ENCODE measurements around the gene PDSS1.
"Not testable (repeated sequence)": the region's sequence is repeated elsewhere in the genome, so short reads cannot be mapped to it uniquely, and the experiment has no call there.

Gene PDSS1

GRCh38 chr10:26743091-26743490 lies 45.6 kb downstream of the PDSS1 start:
- DNase-seq = no peak

- DNase-seq = no peak
These were observed 46.3 kb downstream of the PDSS1 start for GRCh38 chr10:26743841-26744240.

GRCh38 chr10:26746061-26746460 lies 48.6 kb downstream of the PDSS1 start:
- DNase-seq = no peak

- peak; percentile 44 for DNase-seq
These were observed 58.0 kb downstream of the PDSS1 start for GRCh38 chr10:26755443-26755903.

GRCh38 chr10:26759008-26759407 lies 61.5 kb downstream of the PDSS1 start:
- no peak for DNase-seq

- no peak for DNase-seq
These were observed 68.0 kb downstream of the PDSS1 start for GRCh38 chr10:26765549-26765948.

- no peak for DNase-seq
These were observed 72.6 kb downstream of the PDSS1 start for GRCh38 chr10:26770069-26770468.

GRCh38 chr10:26773633-26774032 lies 76.1 kb downstream of the PDSS1 start:
- no peak for DNase-seq

GRCh38 chr10:26776258-26776657 lies 78.8 kb downstream of the PDSS1 start:
- peak; percentile 11 for DNase-seq

GRCh38 chr10:26777686-26778085 lies 80.2 kb downstream of the PDSS1 start:
- DNase-seq = no peak

GRCh38 chr10:26779176-26779860 lies 81.8 kb downstream of the PDSS1 start:
- DNase-seq = no peak

- no peak for DNase-seq
These were observed 82.7 kb downstream of the PDSS1 start for GRCh38 chr10:26780106-26780792.

GRCh38 chr10:26780793-26781601 lies 83.5 kb downstream of the PDSS1 start:
- DNase-seq = peak; percentile 97

GRCh38 chr10:26781797-26782196 lies 84.3 kb downstream of the PDSS1 start:
- peak; percentile 34 for DNase-seq

- DNase-seq = no peak
These were observed 89.9 kb downstream of the PDSS1 start for GRCh38 chr10:26787362-26787761.

- not testable (repeated sequence) for DNase-seq
These were observed 92.3 kb downstream of the PDSS1 start for GRCh38 chr10:26789779-26790178.

GRCh38 chr10:26790221-26790995 lies 92.9 kb downstream of the PDSS1 start:
- DNase-seq = peak; percentile 43

- DNase-seq = no peak
These were observed 95.4 kb downstream of the PDSS1 start for GRCh38 chr10:26792758-26793495.

All from EL (cell line).